H9 (cell line): ENCODE data around the gene CTCF. TPM values are rescaled to one million over a fixed set of nuclear protein-coding genes. Genes with fewer than 3 reads are reported as not detected.

Source experiments
- DNase-seq: peaks from one replicate; pipeline ENCODE4 v3.0.0-alpha.2; 2017
- H2AFZ ChIP-seq: one replicate; pipeline ENCODE4 v1.6.1; 2013; ENCODE audit warnings: mild to moderate bottlenecking, low read length, control low read depth, moderate library complexity
- H2AK5ac ChIP-seq: 2 replicates; pipeline ENCODE4 v1.6.1; 2013; ENCODE audit warnings: low read length, control low read depth, mixed read lengths; ENCODE audit not compliant: insufficient read length
- H2BK120ac ChIP-seq: one replicate; pipeline ENCODE4 v1.6.1; 2013; ENCODE audit warnings: low read depth, mild to moderate bottlenecking, low read length, control low read depth, inconsistent platforms; ENCODE audit not compliant: poor library complexity, severe bottlenecking
- H2BK12ac ChIP-seq: 2 replicates; pipeline ENCODE4 v1.6.1; 2013; ENCODE audit warnings: low read length, control low read depth, mixed read lengths, low read depth; ENCODE audit not compliant: insufficient read length
- H2BK15ac ChIP-seq: 2 replicates; pipeline ENCODE4 v1.6.1; 2013; ENCODE audit warnings: low read depth, low read length, control low read depth
- H2BK20ac ChIP-seq: one replicate; pipeline ENCODE4 v1.6.1; 2013; ENCODE audit warnings: low read depth, mild to moderate bottlenecking, low read length, control low read depth, inconsistent platforms; ENCODE audit not compliant: poor library complexity, severe bottlenecking
- H2BK5ac ChIP-seq: 2 replicates; pipeline ENCODE4 v1.6.1; 2013; ENCODE audit warnings: low read length, control low read depth, mixed read lengths; ENCODE audit not compliant: insufficient read length
- H3K14ac ChIP-seq: 2 replicates; pipeline ENCODE4 v1.6.1; 2013; ENCODE audit warnings: low read length, control low read depth; ENCODE audit not compliant: insufficient read depth
- H3K18ac ChIP-seq: 2 replicates; pipeline ENCODE4 v1.6.1; 2013; ENCODE audit warnings: low read depth, mild to moderate bottlenecking, mixed read lengths, low read length, control low read depth; ENCODE audit not compliant: insufficient read length
- H3K23ac ChIP-seq: 2 replicates; pipeline ENCODE4 v1.6.1; 2013; ENCODE audit warnings: low read length, control low read depth, mixed read lengths, low read depth; ENCODE audit not compliant: insufficient read length
- H3K23me2 ChIP-seq: 2 replicates; pipeline ENCODE4 v1.6.1; 2013; ENCODE audit warnings: low read depth, mild to moderate bottlenecking, mixed read lengths, low read length, control low read depth; ENCODE audit not compliant: insufficient read length, poor library complexity, severe bottlenecking
- H3K27ac ChIP-seq: 2 replicates; pipeline ENCODE4 v1.5.1; 2013; ENCODE audit warnings: low read length, control low read depth, mixed read lengths, low read depth; ENCODE audit not compliant: insufficient read length
- H3K27me3 ChIP-seq: 2 replicates; pipeline ENCODE4 v1.6.1; 2013; ENCODE audit warnings: low read length, control low read depth, inconsistent platforms; ENCODE audit not compliant: insufficient read depth
- H3K4ac ChIP-seq: 2 replicates; pipeline ENCODE4 v1.6.1; 2013; ENCODE audit warnings: low read depth, mild to moderate bottlenecking, control low read depth, inconsistent platforms, low read length, moderate library complexity
- H3K4me1 ChIP-seq: 2 replicates; pipeline ENCODE4 v1.6.1; 2013; ENCODE audit warnings: low read length, control low read depth, inconsistent platforms; ENCODE audit not compliant: insufficient read depth
- H3K4me2 ChIP-seq: 2 replicates; pipeline ENCODE4 v1.6.1; 2013; ENCODE audit warnings: low read length, control low read depth, mixed read lengths; ENCODE audit not compliant: insufficient read length, insufficient read depth
- H3K56ac ChIP-seq: 2 replicates; pipeline ENCODE4 v1.6.1; 2013; ENCODE audit warnings: low read depth, mild to moderate bottlenecking, mixed read lengths, low read length, control low read depth; ENCODE audit not compliant: insufficient read length
- H3K79me1 ChIP-seq: 2 replicates; pipeline ENCODE4 v1.6.1; 2013; ENCODE audit warnings: low read depth, mild to moderate bottlenecking, moderate library complexity, low read length, control low read depth, inconsistent platforms; ENCODE audit not compliant: insufficient read depth, poor library complexity, severe bottlenecking
- H3K79me2 ChIP-seq: 2 replicates; pipeline ENCODE4 v1.6.1; 2013; ENCODE audit warnings: low read length, control low read depth, inconsistent platforms; ENCODE audit not compliant: insufficient read depth
- H3K9ac ChIP-seq: 2 replicates; pipeline ENCODE4 v1.6.1; 2013; ENCODE audit warnings: low read length, control low read depth, mixed read lengths; ENCODE audit not compliant: insufficient read length; ENCODE audit errors: extremely low read depth
- H3K9me3 ChIP-seq: one replicate; pipeline ENCODE4 v1.6.1; 2013; ENCODE audit warnings: low read depth, low read length, inconsistent platforms; ENCODE audit not compliant: control insufficient read depth
- H3T11ph ChIP-seq: one replicate; pipeline ENCODE4 v1.6.1; 2013; ENCODE audit warnings: mild to moderate bottlenecking, low read length, control low read depth, inconsistent platforms
- H4K20me1 ChIP-seq: one replicate; pipeline ENCODE4 v1.6.1; 2013; ENCODE audit not compliant: control insufficient read depth, insufficient read length, insufficient read depth
- H4K5ac ChIP-seq: 2 replicates; pipeline ENCODE4 v1.6.1; 2013; ENCODE audit warnings: low read depth, mild to moderate bottlenecking, mixed read lengths, low read length, control low read depth; ENCODE audit not compliant: insufficient read length
- H4K8ac ChIP-seq: replicated peaks from 2 replicates; pipeline ENCODE4 v1.6.1; 2013; ENCODE audit warnings: low read length, control low read depth, mixed read lengths, low read depth; ENCODE audit not compliant: insufficient read length
- H4K91ac ChIP-seq: 2 replicates; pipeline ENCODE4 v1.6.1; 2013; ENCODE audit warnings: low read depth, mild to moderate bottlenecking, moderate library complexity, mixed read lengths, low read length, control low read depth; ENCODE audit not compliant: insufficient read length
- H3K27ac Mint-ChIP-seq, 3 experiments: 2 replicates in 2 of 3; 3 replicates in 1 of 3; pipeline ENCODE4 v1.8.0; 2020 to 2021; ENCODE audit warnings: mixed read lengths in 3 of 3, mild to moderate bottlenecking in 1 of 3, moderate library complexity in 1 of 3
- H3K27me3 Mint-ChIP-seq: 2 replicates; pipeline ENCODE4 v1.8.0; 2021; ENCODE audit warnings: low read depth, mild to moderate bottlenecking, moderate library complexity, mixed read lengths
- H3K36me3 Mint-ChIP-seq, 3 experiments: 2 replicates in 2 of 3; 3 replicates in 1 of 3; pipeline ENCODE4 v1.8.0; 2020 to 2021; ENCODE audit warnings: low read depth in 3 of 3, mixed read lengths in 3 of 3; ENCODE audit not compliant: insufficient read depth in 1 of 3
- H3K4me1 Mint-ChIP-seq, 2 experiments: 2 replicates each; pipeline ENCODE4 v1.8.0; 2020; ENCODE audit warnings: mixed read lengths in 2 of 2
- H3K4me3 Mint-ChIP-seq, 2 experiments: 2 replicates in 1 of 2; 3 replicates in 1 of 2; pipeline ENCODE4 v1.8.0; 2020 to 2021; ENCODE audit warnings: mild to moderate bottlenecking in 2 of 2, mixed read lengths in 2 of 2, moderate library complexity in 1 of 2
- H3K9me3 Mint-ChIP-seq, 2 experiments: 2 replicates in 1 of 2; 3 replicates in 1 of 2; pipeline ENCODE4 v1.8.0; 2020; ENCODE audit warnings: mild to moderate bottlenecking in 2 of 2, mixed read lengths in 2 of 2, moderate library complexity in 1 of 2
- CTCF ChIP-seq: fragments of 200-600 bp; sonication (generic); conservative IDR thresholded peaks from 3 replicates; pipeline ENCODE4 v1.8.0; 2021; ENCODE audit warnings: antibody characterized with exemption, mild to moderate bottlenecking
- WGBS: extraction: QIAGEN DNeasy Blood & Tissue Kit; methylation state at CpG from one replicate; pipeline ENCODE4 v1.1.7; 2013; ENCODE audit warnings: missing lambda C conversion rate, low lambda C conversion rate, mixed read lengths; ENCODE audit not compliant: insufficient read length; ENCODE audit errors: extremely low coverage; 5-methylcytosine and 5-hydroxymethylcytosine counted together
- total RNA-seq: library from RNA; stranded (reverse); gene quantifications from 2 replicates; pipeline ENCODE4 v1.2.1, GENCODE V29; 2021

CTCF gene
- total RNA-seq, 1 experiment from 2014 or later: 87.3 TPM

- H3T11ph ChIP-seq: no peak overlapping the region
- TF ChIP-seq CTCF: no peak
- no peak overlapping the region for H2BK12ac ChIP-seq
- no CpG with 5 or more reads among the region's 8 CpGs for WGBS
- Mint-ChIP-seq H3K4me3 (no peak overlapping the region; a peak in 1 of 5 replicates), H3K4me1 (peaks cover 2 to 5% of the 10 kb centered on the region in 2 experiments; a peak in 2 of 4 replicates), H3K27me3 (peaks cover 75% of the 10 kb centered on the region), H3K36me3 (no peaks in the 10 kb centered on the region), H3K9me3 (peaks cover 3 to 4% of the 10 kb centered on the region in 2 experiments; a peak in 3 of 5 replicates), H3K27ac (no peak overlapping the region)
- no peaks in the 10 kb centered on the region for H3K9me3 ChIP-seq
- no peak overlapping the region for H4K8ac ChIP-seq
- H3K9ac ChIP-seq: no peak overlapping the region
- no peaks in the 10 kb centered on the region for H3K79me2 ChIP-seq
- no peak overlapping the region for H3K18ac ChIP-seq
- H2AK5ac ChIP-seq: no peak overlapping the region
- no peaks in the 10 kb centered on the region for H3K23me2 ChIP-seq
- H3K23ac ChIP-seq: no peak overlapping the region
- H3K79me1 ChIP-seq: no peaks in the 10 kb centered on the region
- no peak overlapping the region for H3K27ac ChIP-seq
- H3K4me1 ChIP-seq: no peaks in the 10 kb centered on the region
- no peak overlapping the region for H2AFZ ChIP-seq
- H2BK15ac ChIP-seq: no peak overlapping the region
- no peak overlapping the region for H4K91ac ChIP-seq
- no peaks in the 10 kb centered on the region for H4K20me1 ChIP-seq
- H2BK5ac ChIP-seq: no peak overlapping the region
- no peak for DNase-seq
- H3K4ac ChIP-seq: no peak overlapping the region
- H3K27me3 ChIP-seq: no peaks in the 10 kb centered on the region; the same call in 1 of the 2 replicates
- no peak overlapping the region for H3K56ac ChIP-seq
- no peak overlapping the region for H4K5ac ChIP-seq
- H2BK20ac ChIP-seq: no peak overlapping the region
- no peak overlapping the region for H3K14ac ChIP-seq
- H2BK120ac ChIP-seq: no peak overlapping the region
- no peak overlapping the region for H3K4me2 ChIP-seq
These were observed 43.6 kb upstream of the CTCF start for GRCh38 chr16:67518676-67519075.
